IPS-11a (cell line): Measurements from ENCODE around the gene HIVEP3.

Experiments
- H3K4me3 ChIP-seq: one replicate; pipeline ENCODE4 v1.5.1; 2013; ENCODE audit warnings: low read depth, low read length, control low read depth

HIVEP3 gene

GRCh38 chr1:41735631-41736260 lies 183.0 kb downstream of the HIVEP3 start:
- no peak overlapping the region for H3K4me3 ChIP-seq

GRCh38 chr1:41735139-41735538 lies 183.6 kb downstream of the HIVEP3 start:
- no peak overlapping the region for H3K4me3 ChIP-seq

- H3K4me3 ChIP-seq, result no peak overlapping the region
These were observed 184.3 kb downstream of the HIVEP3 start for GRCh38 chr1:41734201-41734970.

GRCh38 chr1:41733725-41734124 lies 185.0 kb downstream of the HIVEP3 start:
- H3K4me3 ChIP-seq, result no peak overlapping the region

- no peak overlapping the region for H3K4me3 ChIP-seq
These were observed 185.7 kb downstream of the HIVEP3 start for GRCh38 chr1:41733021-41733420.

- no peak overlapping the region for H3K4me3 ChIP-seq
These were observed 187.1 kb downstream of the HIVEP3 start for GRCh38 chr1:41731516-41732030.

GRCh38 chr1:41730806-41731205 lies 187.9 kb downstream of the HIVEP3 start:
- H3K4me3 ChIP-seq, result no peak overlapping the region

GRCh38 chr1:41728403-41729202 lies 190.1 kb downstream of the HIVEP3 start:
- H3K4me3 ChIP-seq, result no peak overlapping the region

GRCh38 chr1:41727749-41728115 lies 191.0 kb downstream of the HIVEP3 start:
- H3K4me3 ChIP-seq, result no peak overlapping the region

GRCh38 chr1:41726899-41727748 lies 191.6 kb downstream of the HIVEP3 start:
- no peak overlapping the region for H3K4me3 ChIP-seq

GRCh38 chr1:41726292-41726691 lies 192.4 kb downstream of the HIVEP3 start:
- no peak overlapping the region for H3K4me3 ChIP-seq

GRCh38 chr1:41724926-41725325 lies 193.8 kb downstream of the HIVEP3 start:
- no peak overlapping the region for H3K4me3 ChIP-seq

- no peak overlapping the region for H3K4me3 ChIP-seq
These were observed 194.5 kb downstream of the HIVEP3 start for GRCh38 chr1:41724248-41724647.

- H3K4me3 ChIP-seq, result no peak overlapping the region
These were observed 194.9 kb downstream of the HIVEP3 start for GRCh38 chr1:41723786-41724185.

GRCh38 chr1:41722184-41722583 lies 196.5 kb downstream of the HIVEP3 start:
- no peak overlapping the region for H3K4me3 ChIP-seq

GRCh38 chr1:41720861-41721410 lies 197.8 kb downstream of the HIVEP3 start:
- no peak overlapping the region for H3K4me3 ChIP-seq

- H3K4me3 ChIP-seq, result no peak overlapping the region
These were observed 199.1 kb downstream of the HIVEP3 start for GRCh38 chr1:41719590-41719989.

GRCh38 chr1:41719128-41719527 lies 199.6 kb downstream of the HIVEP3 start:
- H3K4me3 ChIP-seq, result no peak overlapping the region

GRCh38 chr1:41718497-41718896 lies 200.2 kb downstream of the HIVEP3 start:
- no peak overlapping the region for H3K4me3 ChIP-seq
